GM12865 (cell line): Measurements from ENCODE around the gene DOCK2.

ENCODE experiments used
- DNase-seq: peaks from one replicate; pipeline ENCODE4 v3.0.0; 2010; ENCODE audit warnings: low read depth
- H3K4me3 ChIP-seq: 2 replicates; pipeline ENCODE4 v1.5.1; 2011; ENCODE audit warnings: mild to moderate bottlenecking, low read depth, low read length, control low read depth
- TF ChIP-seq, protein P1 (sequence below): IDR thresholded peaks from 2 replicates; pipeline ENCODE4 v1.5.1; 2011; ENCODE audit warnings: low read length, control low read depth, low read depth, inconsistent platforms; ENCODE audit not compliant: insufficient read depth; ENCODE audit errors: missing control alignments

The DOCK2 gene

DNA sequence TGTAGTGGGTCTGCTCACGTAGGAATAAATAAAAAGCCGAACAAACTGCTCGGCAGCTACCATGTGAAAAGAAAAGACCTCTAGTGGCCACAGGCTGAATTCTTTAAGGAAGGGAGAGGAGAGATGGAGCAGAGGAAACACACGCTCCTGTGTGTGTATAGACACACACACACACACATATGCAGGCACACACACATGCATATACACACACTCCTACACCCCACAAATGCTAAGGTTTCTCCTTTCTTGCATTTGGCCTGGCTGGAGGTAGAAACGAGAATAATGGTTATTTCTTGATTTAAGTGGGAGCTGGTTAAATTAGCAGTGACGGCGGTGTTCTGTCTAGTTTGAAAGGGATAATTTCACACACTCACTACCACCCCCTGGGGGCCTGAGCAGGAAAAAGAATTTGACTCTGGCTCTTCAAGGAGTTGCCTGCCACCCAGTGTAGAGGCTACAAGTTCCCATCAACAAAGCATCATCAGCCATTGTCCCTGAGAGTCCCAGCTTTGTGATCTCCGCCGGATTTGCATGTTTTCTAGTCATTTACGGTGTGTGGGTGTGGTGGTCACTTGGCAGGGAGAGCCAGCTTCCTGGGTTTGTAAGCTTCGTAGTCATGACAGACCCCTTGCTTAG, 343.5 kb downstream of the DOCK2 start, which contains the start of gene INSYN2B:
Gene INSYN2B, minus strand, starts transcription at position 78 of the 636 bp plus-strand sequence. CDS start 96,597 bp downstream, outside the sequence.
- peak; percentile 47 for DNase-seq

DNA sequence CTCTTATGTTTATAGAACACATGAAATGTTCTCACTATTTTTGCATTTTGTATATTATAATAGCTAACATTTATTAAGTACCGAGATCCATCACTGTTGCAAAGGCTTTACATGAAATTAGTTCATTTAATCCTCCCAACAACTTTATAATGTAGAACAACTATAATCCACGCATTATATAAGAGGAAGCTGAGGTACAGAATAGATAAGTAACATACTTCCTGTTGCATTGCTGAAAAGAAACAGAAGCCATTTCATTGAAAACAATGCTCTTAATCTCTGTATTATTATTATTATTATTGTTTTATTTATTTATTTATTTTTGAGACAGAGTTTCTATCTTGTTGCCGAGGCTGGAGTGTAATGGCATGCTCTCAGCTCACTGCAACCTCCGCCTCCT, 351.1 kb downstream of the DOCK2 start:
- DNase-seq, result no peak
- TF ChIP-seq, protein P1, sequence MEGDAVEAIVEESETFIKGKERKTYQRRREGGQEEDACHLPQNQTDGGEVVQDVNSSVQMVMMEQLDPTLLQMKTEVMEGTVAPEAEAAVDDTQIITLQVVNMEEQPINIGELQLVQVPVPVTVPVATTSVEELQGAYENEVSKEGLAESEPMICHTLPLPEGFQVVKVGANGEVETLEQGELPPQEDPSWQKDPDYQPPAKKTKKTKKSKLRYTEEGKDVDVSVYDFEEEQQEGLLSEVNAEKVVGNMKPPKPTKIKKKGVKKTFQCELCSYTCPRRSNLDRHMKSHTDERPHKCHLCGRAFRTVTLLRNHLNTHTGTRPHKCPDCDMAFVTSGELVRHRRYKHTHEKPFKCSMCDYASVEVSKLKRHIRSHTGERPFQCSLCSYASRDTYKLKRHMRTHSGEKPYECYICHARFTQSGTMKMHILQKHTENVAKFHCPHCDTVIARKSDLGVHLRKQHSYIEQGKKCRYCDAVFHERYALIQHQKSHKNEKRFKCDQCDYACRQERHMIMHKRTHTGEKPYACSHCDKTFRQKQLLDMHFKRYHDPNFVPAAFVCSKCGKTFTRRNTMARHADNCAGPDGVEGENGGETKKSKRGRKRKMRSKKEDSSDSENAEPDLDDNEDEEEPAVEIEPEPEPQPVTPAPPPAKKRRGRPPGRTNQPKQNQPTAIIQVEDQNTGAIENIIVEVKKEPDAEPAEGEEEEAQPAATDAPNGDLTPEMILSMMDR, result no peak
- H3K4me3 ChIP-seq, result no peak overlapping the region

More for the DNA sequence above, 343.5 kb downstream of the DOCK2 start, which contains the start of gene INSYN2B:
- TF ChIP-seq, protein P1, result peak; percentile 34
- no peak within 1 kb of the TSS for H3K4me3 ChIP-seq

GRCh38 chr5:169988947-169989346, 351.9 kb downstream of the DOCK2 start:
- no peak for DNase-seq
- no peak overlapping the region for H3K4me3 ChIP-seq
- TF ChIP-seq, protein P1, result no peak

DNA sequence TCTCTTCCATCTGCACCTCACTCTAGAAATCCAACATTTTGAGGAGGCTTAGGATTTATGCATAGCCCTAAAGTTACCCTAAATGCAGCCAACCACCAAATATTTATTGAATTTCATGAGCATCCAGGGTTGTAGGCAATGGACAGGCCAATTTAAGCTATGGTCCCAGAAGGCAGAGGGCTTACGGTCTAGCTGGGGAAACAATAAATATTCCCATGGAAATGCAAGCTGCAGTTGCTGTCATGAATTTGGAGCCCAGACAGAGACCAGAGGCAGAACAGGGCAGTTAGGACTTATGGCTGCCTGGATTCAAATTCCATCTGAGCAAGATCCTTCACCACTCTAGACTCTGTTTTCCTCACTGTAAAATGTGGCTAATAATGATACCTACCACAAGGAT, 352.3 kb downstream of the DOCK2 start:
- DNase-seq, result no peak
- no peak overlapping the region for H3K4me3 ChIP-seq
- TF ChIP-seq, protein P1, result no peak

- H3K4me3 ChIP-seq, result no peak overlapping the region
- DNase-seq, result no peak
- TF ChIP-seq, protein P1, result no peak
These were observed 354.2 kb downstream of the DOCK2 start for GRCh38 chr5:169991115-169991869.

GRCh38 chr5:169992789-169993484, 355.9 kb downstream of the DOCK2 start:
- no peak for DNase-seq
- TF ChIP-seq, protein P1, result no peak

More at GRCh38 chr5:169992789-169993484, 355.9 kb downstream of the DOCK2 start:
- H3K4me3 ChIP-seq, result no peak overlapping the region
